Measurements from ENCODE around the gene RPS6KA2.

- TF ChIP-seq POLR2AphosphoS5 (IDR thresholded peaks at IDR 0.05; ENCODE audit: borderline replicate concordance, low read depth, low read length) (no peak), EZH2 (IDR thresholded peaks at IDR 0.05) (no peak)
Measured at GRCh38 chr6:166541876-166542579, 85.0 kb downstream of the RPS6KA2 start.

Measured in SK-N-MC (cell line).